Stimulated activated CD4-positive, alpha-beta T cell treated with anti-CD3 and anti-CD28 coated beads, Interleukin-15, amount 100 ng/mL, for 48 hours (primary cell): ENCODE results near the gene C11orf21.
"Not testable (repeated sequence)": the region's sequence is repeated elsewhere in the genome, so short reads cannot be mapped to it uniquely, and the experiment has no call there.

Source experiments
- DNase-seq, 2 donors: peaks; one replicate each; pipeline ENCODE4 v3.0.0-alpha.2; 2020; ENCODE audit warnings: low read depth in 2 of 2

C11orf21 gene

GRCh38 chr11:2301631-2302305 lies at the start of gene C11orf21, which contains the start of gene TSPAN32:
Gene C11orf21, minus strand, starts transcription at chr11:2301918. Its CDS starts 110 bp downstream, at chr11:2301808.
Gene TSPAN32, plus strand, starts transcription at chr11:2302013. Its CDS starts 137 bp downstream, at chr11:2302150.
- no peak for DNase-seq

- no peak for DNase-seq
These were observed 47.3 kb upstream of the C11orf21 start for GRCh38 chr11:2348986-2349385.

- DNase-seq = no peak
These were observed 45.7 kb upstream of the C11orf21 start for GRCh38 chr11:2347308-2347830.

GRCh38 chr11:2346586-2347307 lies 45.0 kb upstream of the C11orf21 start:
- no peak for DNase-seq

GRCh38 chr11:2346014-2346413 lies 44.3 kb upstream of the C11orf21 start:
- DNase-seq = no peak

- DNase-seq = no peak
These were observed 43.3 kb upstream of the C11orf21 start for GRCh38 chr11:2345050-2345449.

- DNase-seq = no peak
These were observed 41.8 kb upstream of the C11orf21 start for GRCh38 chr11:2343502-2343901.

GRCh38 chr11:2342981-2343380 lies 41.3 kb upstream of the C11orf21 start:
- DNase-seq = no peak

GRCh38 chr11:2342557-2342956 lies 40.8 kb upstream of the C11orf21 start:
- no peak for DNase-seq

GRCh38 chr11:2338760-2339159 lies 37.0 kb upstream of the C11orf21 start:
- not testable (repeated sequence) for DNase-seq

GRCh38 chr11:2335286-2335685 lies 33.6 kb upstream of the C11orf21 start:
- not testable (repeated sequence) for DNase-seq

GRCh38 chr11:2333486-2334205 lies 31.9 kb upstream of the C11orf21 start:
- not testable (repeated sequence) for DNase-seq

GRCh38 chr11:2332569-2332968 lies 30.9 kb upstream of the C11orf21 start:
- DNase-seq = not testable (repeated sequence)

- no peak for DNase-seq
These were observed 29.7 kb upstream of the C11orf21 start for GRCh38 chr11:2331404-2331803.

- no peak for DNase-seq
These were observed 29.0 kb upstream of the C11orf21 start for GRCh38 chr11:2330696-2331095.

GRCh38 chr11:2329551-2329950 lies 27.8 kb upstream of the C11orf21 start:
- DNase-seq = no peak

- DNase-seq = no peak
These were observed 27.1 kb upstream of the C11orf21 start for GRCh38 chr11:2328656-2329354.

GRCh38 chr11:2328021-2328420 lies 26.3 kb upstream of the C11orf21 start:
- DNase-seq = no peak

GRCh38 chr11:2327032-2327431 lies 25.3 kb upstream of the C11orf21 start:
- no peak for DNase-seq

- no peak for DNase-seq
These were observed 24.0 kb upstream of the C11orf21 start for GRCh38 chr11:2325719-2326118.

GRCh38 chr11:2325123-2325522 lies 23.4 kb upstream of the C11orf21 start:
- no peak for DNase-seq

GRCh38 chr11:2321311-2321683 lies 19.6 kb upstream of the C11orf21 start:
- no peak for DNase-seq
